ENCODE results near the gene PIK3C2G. TPM values are rescaled to one million over a fixed set of nuclear protein-coding genes. Genes with fewer than 3 reads are reported as not detected.
"Not testable (repeated sequence)": the region's sequence is repeated elsewhere in the genome, so short reads cannot be mapped to it uniquely, and the experiment has no call there.

PIK3C2G gene, protein sequence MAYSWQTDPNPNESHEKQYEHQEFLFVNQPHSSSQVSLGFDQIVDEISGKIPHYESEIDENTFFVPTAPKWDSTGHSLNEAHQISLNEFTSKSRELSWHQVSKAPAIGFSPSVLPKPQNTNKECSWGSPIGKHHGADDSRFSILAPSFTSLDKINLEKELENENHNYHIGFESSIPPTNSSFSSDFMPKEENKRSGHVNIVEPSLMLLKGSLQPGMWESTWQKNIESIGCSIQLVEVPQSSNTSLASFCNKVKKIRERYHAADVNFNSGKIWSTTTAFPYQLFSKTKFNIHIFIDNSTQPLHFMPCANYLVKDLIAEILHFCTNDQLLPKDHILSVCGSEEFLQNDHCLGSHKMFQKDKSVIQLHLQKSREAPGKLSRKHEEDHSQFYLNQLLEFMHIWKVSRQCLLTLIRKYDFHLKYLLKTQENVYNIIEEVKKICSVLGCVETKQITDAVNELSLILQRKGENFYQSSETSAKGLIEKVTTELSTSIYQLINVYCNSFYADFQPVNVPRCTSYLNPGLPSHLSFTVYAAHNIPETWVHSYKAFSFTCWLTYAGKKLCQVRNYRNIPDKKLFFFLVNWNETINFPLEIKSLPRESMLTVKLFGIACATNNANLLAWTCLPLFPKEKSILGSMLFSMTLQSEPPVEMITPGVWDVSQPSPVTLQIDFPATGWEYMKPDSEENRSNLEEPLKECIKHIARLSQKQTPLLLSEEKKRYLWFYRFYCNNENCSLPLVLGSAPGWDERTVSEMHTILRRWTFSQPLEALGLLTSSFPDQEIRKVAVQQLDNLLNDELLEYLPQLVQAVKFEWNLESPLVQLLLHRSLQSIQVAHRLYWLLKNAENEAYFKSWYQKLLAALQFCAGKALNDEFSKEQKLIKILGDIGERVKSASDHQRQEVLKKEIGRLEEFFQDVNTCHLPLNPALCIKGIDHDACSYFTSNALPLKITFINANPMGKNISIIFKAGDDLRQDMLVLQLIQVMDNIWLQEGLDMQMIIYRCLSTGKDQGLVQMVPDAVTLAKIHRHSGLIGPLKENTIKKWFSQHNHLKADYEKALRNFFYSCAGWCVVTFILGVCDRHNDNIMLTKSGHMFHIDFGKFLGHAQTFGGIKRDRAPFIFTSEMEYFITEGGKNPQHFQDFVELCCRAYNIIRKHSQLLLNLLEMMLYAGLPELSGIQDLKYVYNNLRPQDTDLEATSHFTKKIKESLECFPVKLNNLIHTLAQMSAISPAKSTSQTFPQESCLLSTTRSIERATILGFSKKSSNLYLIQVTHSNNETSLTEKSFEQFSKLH (N-terminal part only)
- 1.4 TPM for total RNA-seq

DNA sequence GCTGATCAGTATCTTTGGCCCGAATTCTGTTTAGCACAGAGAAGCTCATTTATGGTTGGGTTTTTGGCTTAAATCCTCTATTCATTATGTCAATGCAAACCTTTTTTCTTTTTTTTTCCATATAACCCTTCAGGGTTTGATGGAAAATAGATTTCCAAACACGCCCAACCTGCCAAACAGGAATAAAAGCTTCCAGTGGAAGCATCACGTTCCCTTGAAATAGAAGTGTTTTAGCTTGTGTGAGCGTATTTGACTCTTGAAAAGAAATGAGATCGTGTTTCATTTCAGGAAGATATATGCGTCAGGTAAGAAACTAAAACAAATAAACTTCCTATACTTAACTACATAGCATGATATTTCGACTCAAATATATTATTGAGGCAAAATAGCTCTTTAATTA, at the start of gene PIK3C2G:
PIK3C2G (plus strand) TSS at position 246 of the 400 bp plus-strand sequence. CDS start 20,564 bp downstream, outside the sequence.
- no peak for DNase-seq (ENCODE audit: low spot score)

DNA sequence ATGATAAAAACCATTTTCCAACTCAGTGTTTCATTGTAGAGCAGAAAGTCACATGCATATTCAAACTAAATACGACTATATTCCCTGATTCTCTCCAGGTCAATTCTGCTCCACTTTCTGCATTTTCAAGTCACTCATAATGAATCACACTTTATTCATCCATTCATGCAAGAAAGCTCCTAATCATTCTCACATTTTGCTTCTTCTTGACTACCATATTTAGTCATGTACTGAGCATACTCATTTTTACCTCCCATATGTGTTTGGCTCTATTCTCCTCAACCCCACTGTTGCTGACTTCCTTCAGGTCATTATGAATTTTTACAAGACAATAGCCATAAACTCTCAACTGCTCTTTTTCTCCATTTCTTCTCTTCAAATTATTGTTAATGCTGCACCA, 43.4 kb upstream of the PIK3C2G start:
- DNase-seq (ENCODE audit: low spot score): no peak

DNA sequence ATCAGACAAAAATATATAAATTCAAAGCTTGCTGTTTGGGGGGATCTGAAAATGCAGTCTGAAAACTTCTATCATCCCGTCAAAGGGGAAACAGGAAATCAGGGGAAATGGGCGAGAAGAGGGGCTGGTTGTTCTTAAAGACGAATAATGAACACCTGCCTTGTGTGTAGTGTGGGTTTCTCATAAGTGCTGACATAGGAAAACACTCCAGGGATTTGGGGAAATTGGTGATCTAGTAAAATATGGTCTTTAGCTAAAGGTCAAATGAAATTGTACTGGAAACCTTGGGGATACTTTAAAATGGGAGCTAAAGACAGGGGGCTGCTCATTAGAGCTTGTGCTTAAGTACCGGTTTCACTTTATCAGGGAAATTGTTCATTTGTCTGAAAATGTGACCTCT, 39.6 kb upstream of the PIK3C2G start:
- DNase-seq (ENCODE audit: low spot score): no peak

DNA sequence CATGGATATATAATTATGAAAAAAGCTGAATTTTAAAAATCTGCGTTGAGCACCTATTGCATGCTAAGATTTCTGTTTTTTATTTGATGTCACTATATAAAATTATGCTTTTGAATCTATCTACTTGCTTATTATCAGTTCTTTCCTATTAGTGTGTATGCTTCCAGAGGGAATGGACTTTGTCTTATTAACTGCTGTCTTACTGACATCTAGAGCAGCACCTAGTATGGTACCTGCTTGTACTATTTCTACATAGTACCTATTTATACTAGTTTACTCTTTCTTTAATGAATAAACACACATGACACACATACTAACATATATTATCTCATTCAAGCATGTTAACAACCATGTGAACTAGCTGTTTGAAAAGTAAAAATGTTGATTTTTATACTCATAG, 38.6 kb upstream of the PIK3C2G start:
- no peak for DNase-seq (ENCODE audit: low spot score)

DNA sequence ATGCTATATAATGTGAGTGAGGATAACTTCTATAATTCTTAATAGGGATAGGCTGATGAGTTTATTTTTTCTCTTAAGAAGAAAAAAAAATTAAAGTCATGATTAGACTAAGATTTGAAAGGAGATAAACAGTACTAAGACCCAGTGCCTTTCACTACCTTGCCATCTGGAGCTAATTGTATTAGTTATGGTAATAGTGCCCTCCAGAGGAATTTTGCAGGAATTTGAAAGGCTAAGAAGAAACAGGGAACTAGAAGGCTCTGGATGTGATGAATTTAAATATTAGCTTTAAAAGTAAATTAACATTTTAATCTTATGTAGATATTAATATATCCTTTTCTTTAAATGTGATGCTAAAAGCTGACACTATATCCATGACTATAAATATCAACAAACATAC, 36.6 kb upstream of the PIK3C2G start:
- DNase-seq (ENCODE audit: low spot score): no peak

DNA sequence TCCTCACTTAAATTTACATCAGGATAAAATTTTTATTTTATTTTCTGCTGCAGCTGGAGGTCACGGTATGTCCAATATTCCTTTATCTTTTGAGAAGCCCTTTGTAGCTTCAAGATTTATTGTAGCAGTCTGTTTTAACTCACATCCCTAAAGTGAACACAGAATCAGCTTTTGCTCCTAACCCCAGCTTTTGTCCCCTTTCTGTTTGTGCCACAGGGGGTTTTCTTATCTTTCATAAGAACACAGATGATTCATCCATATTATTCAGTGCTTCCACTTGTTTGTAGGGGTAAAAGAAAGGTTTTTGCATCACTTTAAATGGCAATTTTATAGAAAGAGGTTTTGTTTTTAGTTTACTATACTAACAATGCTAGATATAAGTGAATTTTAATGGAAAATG, 21.8 kb upstream of the PIK3C2G start:
- no peak for DNase-seq (ENCODE audit: low spot score)

DNA sequence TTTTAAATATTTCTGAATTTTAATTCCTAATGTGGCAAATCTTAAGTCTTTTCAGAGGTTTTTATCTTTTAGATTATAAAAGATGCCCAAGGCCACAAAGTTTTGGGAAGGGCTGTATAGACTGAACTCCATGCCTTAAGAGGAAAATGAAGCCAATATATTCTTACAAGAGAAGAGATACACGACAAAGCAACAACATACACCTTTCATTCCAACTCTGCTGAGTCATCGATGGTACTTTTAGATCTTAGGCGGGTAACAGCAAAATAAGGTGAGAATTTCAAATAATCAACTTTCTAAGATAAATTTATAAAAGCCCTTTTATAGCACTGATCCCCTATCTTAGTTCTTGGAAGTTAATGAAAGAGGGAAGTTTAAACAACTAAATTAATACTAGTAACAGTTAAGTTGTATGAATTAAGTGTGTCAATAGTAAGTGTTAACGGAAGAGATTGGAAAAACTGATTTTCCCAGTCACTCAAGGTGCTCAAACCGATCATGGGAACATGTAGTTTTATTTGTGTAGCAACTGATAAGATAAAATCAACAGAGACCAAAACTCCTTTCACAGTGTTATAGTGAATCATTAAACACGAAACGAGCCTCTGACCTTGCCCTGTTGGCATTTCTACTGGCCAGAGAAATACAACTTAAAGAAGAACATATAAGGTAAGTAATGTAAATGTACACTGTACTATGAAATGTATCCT, 18.8 kb upstream of the PIK3C2G start:
- DNase-seq (ENCODE audit: low spot score): no peak

DNA sequence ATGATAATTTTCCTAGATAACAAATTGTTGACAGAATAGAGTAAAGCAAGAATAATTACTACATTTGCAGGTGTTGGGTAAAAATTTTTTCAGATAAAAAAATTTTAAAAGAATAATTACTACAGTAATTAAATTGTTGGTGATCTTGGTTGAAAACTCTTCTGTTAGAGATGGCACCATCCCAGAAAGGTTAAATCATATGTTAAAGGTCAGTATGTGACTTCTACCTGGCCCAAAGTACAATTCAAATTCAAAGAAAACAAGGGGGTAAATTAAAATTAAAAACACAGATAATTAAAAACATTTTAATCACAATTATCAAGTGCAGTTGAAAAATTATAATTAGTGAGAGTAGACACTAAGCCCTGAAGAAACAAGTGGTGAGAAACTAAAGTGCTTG, 18.1 kb upstream of the PIK3C2G start:
- no peak for DNase-seq (ENCODE audit: low spot score)

DNA sequence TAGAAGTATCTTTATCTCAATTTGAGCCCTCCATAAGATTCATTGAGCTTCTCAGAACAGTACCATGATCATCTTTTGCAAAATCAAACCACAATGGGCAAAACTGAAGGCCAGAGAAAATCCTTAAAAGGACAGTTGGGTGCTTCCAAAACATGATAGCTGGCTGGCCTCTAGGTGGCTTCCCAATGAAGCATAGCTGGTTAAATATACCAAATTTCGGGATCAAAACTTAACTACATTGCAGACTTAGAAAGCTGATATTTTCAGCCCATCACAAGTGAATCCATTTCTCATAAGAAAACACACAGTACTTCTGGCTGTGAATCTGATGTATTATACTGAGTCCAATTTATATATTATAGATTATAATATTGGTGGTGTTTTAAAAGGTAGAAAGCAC, 15.3 kb upstream of the PIK3C2G start:
- DNase-seq (ENCODE audit: low spot score): no peak

DNA sequence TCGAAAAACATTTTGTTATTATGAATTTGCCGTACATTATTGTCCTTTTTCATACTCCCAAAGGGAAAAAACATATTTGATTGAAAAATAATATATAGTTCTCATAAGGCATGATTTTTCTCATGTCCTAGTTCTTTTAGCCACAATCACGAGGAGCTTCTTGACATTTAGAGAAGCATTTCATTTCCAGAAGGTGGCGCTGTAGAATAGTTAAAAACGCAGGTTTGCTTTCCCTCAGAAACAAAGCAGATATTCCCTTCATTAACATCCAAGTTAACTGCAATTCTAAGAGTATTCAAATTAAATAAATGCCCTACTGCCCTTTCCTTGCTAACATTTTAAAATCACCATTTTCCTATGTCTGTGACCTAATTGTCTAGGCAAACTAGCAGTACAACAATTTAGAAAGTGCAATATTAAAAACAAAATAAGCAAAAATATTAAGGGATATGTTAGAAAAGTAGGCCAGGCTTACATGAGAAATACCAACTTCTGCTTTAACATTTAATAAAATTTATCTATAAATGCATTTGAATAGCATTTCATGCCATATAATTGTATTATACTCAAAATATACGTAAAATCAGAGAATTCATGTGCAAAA, 10.9 kb upstream of the PIK3C2G start:
- no peak for DNase-seq (ENCODE audit: low spot score)

DNA sequence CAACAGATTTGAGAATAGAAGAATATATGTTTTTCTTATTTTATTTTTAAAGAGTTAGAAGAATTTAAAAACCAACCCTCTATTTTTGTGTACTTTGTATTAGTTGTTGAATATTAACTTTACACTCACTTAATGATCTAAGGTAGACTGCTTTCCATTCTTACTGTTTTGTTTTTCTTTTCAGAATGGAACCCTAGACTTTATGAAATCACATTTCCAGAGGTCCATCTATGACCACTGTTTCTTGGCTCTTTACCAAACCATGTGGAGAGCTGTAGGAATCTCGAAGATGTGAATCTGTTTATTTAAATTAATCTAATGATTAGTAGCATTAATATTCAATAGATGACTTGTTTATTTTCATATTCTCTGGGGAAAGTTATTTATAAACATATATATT, 7.2 kb upstream of the PIK3C2G start:
- no peak for DNase-seq (ENCODE audit: low spot score)

DNA sequence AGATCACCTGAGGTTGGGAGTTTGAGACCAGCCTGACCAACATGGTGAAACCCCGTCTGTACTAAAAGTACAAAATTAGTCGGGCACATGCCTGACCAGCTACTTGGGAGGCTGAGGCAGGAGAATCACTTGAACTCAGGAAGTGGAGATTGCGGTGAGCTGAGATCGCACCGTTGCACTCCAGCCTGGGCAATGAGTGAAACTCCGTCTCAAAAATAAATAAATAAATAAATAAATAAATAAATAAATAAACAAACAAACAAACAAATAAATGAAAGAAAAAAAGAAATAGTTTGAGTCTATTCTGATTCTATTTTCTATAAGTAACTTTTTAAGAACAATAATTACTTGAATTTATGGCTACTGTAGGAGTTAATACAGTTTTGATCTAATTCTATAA, 6.3 kb upstream of the PIK3C2G start:
- not testable (repeated sequence) for DNase-seq (ENCODE audit: low spot score)

DNA sequence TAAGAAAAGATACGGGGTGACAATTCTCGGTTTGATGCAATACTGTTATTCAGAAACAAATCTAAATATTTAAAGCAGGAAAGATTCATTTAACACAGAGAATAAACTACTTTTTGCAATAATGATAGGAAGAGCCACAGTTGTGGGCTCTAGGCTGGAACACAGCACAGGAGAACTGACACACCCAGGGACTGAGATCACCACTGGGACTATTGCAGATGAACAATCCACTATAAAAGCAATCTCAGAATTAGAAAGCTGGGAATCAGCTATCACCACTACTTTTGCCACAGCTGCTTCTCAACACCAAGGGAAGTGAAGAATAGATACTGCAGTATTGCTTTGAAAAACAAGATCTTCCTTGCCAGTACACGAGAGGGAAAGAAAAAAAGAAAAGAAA, 4.1 kb upstream of the PIK3C2G start:
- no peak for DNase-seq (ENCODE audit: low spot score)

DNA sequence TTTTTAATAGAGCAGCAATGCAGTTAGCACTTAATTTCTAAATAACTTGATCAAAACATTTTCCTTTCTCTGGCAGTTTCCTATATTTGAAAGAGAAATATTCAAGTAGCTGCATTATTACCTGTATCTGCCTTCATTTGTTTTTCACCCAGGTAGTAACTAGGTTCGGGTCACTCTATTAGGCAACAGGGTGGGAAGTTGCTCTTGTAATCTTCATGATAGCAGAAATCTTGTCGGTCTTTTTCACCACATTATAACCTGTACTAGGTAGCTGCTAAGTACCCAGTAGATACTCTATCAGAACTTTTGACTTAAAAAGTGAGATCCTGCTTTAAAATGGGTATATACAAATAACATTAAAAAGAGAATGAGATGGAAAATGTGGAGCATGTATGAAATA, 2.4 kb upstream of the PIK3C2G start:
- DNase-seq (ENCODE audit: low spot score): no peak

DNA sequence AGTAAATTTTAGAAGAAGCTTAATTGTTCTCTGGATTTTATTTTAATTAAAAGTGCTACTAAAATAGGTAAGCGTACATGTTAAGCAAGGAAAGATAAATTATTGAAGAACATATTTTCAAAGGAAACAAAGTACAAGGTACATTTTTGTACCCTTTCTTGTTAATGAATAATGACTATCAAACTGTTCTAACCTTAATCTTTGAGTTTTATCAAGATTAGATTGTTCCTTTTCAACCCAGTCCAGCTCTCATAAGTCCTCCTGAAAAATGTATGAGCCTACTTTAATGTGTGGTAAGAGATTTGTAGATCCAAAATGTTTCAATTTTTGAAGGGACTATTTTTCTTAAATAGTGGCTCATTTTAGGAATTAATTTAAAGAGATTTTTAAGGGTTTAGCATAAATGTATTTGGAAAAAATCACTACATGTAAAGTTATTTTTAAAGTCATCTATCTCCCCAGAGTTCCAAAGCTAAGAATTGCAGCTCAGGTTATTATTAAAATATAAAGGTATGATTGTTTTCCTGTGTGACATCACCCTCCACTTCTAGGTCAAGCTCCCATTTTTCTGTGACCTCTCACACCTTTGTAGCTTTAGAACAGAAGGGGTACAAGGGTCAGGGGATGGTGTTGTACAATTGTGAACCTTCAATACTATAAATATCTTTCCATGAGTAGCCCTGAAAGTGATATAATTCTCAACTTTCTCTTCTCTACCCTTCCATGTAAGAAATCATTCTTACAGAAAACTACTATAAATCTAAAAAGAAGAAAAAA, 1.2 kb upstream of the PIK3C2G start:
- DNase-seq (ENCODE audit: low spot score): no peak

DNA sequence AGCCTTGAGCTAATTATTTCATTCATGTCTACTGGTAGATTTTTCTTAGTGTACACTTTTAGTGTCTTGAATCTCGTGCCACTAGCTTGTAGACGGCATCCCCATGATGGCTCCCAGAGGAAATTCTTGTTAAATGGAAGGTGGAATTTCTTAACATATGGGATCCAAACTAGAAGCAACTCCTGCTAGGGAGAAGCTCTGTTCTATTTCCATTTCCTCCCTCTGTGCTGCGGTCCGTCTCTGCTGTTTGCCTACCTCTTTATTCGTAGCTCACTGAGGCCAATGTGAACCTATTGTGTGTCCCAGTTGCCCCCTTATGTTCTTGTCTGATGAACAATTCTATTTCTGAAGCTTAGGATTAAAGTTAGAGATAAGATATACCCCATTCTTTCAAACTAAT, 588 bp downstream of the PIK3C2G start:
- no peak for DNase-seq (ENCODE audit: low spot score)

DNA sequence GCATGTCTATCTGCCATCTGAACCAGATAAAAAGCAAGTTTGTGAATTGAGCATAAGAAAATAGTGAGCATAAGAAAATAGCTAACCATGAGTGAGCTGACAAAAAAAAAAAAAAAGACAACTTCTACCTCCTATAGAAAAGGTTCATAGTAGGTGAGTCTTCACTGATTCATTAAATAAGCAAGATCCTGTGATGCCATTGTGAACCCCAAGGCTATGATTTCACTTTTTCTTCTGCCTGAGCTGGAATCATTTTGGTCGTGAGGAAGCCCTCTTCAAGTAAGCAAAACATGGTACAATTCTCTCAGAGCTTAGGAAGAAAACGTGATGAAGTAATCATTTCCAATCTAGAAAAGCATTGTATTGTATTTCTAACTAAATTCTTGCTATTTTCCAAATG, 1.2 kb downstream of the PIK3C2G start:
- no peak for DNase-seq (ENCODE audit: low spot score)

DNA sequence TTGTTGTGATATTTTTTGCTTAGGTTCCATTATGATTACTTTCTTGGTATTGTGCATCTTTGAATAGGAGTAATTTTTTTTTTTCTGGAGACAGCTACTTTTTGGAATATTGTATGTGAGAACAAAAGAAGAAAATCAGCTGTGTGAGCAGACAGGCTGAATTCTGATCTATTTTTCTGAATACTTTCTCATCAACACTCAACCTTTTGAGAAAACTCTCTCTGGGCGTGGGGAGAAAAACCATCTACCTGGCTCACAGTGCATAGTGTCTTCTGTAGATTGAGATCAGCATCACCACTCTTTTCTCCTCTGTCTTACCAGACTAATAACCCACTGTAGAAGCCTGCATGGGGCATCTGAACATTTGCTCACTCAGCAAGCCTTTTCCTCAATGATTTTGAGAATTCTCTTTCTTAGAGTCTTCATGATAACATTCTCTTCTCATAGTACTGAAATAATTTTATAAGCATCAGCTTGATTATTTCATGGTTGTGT, 3.3 kb downstream of the PIK3C2G start:
- no peak for DNase-seq (ENCODE audit: low spot score)

DNA sequence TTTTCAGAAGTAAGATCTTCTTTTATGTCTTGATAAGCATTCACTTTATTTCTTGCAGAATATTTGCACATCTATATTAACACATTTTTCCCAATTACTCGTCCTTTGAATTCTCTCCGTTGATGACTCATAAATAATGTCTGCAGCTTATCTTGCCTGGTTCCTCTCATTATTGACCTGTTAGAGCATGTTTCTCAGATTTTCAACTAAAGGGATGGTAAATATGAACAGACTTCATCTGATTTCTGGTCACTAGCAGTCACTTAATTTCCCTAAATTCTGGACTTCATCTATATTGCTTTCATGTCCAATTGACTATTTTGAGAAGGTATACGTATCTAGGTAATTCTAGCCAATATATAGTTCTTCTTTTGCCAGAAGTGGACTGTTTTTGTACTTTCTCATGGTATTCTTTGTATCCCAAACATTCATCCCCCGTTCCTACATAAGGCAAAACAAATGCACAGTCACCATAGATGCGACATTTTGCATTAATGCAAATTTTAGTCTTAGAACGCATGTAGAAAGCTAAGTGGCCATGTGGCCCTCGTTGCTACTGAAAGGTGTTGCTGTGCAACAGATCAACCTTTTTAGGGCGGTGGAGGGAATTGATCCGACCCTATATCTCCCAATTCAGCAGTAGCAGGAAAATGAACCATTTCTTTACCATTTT, 6.2 kb downstream of the PIK3C2G start:
- no peak for DNase-seq (ENCODE audit: low spot score)
